Kidney epithelial cell (primary cell): Measurements from ENCODE around the gene ABCC3. TPM values are rescaled to one million over a fixed set of nuclear protein-coding genes. Genes with fewer than 3 reads are reported as not detected.

ENCODE experiments used
- DNase-seq: peaks from one replicate; pipeline ENCODE4 v3.0.0-alpha.2; 2010; ENCODE audit warnings: low read depth
- H3K27me3 ChIP-seq: 2 replicates; pipeline ENCODE4 v1.6.0; 2011; ENCODE audit warnings: low read length; ENCODE audit not compliant: control insufficient read depth, insufficient read depth
- H3K36me3 ChIP-seq: 2 replicates; pipeline ENCODE4 v1.5.1; 2011; ENCODE audit warnings: low read length; ENCODE audit not compliant: control insufficient read depth, insufficient read depth
- H3K4me3 ChIP-seq: 2 replicates; pipeline ENCODE4 v1.5.1; 2011; ENCODE audit warnings: low read depth, mild to moderate bottlenecking, control low read depth, low read length
- total RNA-seq: library from RNA; depleted of rRNA; stranded (reverse); fragments of >200 nt; gene quantifications from 2 replicates; pipeline ENCODE4 v1.2.3, GENCODE V29; 2015
- TF ChIP-seq, protein P1 (sequence below): IDR thresholded peaks from 2 replicates; pipeline ENCODE4 v1.5.1; 2011; ENCODE audit warnings: mild to moderate bottlenecking, moderate library complexity, low read length, control low read depth, inconsistent platforms; ENCODE audit not compliant: insufficient read depth, poor library complexity, severe bottlenecking

ABCC3 gene, protein sequence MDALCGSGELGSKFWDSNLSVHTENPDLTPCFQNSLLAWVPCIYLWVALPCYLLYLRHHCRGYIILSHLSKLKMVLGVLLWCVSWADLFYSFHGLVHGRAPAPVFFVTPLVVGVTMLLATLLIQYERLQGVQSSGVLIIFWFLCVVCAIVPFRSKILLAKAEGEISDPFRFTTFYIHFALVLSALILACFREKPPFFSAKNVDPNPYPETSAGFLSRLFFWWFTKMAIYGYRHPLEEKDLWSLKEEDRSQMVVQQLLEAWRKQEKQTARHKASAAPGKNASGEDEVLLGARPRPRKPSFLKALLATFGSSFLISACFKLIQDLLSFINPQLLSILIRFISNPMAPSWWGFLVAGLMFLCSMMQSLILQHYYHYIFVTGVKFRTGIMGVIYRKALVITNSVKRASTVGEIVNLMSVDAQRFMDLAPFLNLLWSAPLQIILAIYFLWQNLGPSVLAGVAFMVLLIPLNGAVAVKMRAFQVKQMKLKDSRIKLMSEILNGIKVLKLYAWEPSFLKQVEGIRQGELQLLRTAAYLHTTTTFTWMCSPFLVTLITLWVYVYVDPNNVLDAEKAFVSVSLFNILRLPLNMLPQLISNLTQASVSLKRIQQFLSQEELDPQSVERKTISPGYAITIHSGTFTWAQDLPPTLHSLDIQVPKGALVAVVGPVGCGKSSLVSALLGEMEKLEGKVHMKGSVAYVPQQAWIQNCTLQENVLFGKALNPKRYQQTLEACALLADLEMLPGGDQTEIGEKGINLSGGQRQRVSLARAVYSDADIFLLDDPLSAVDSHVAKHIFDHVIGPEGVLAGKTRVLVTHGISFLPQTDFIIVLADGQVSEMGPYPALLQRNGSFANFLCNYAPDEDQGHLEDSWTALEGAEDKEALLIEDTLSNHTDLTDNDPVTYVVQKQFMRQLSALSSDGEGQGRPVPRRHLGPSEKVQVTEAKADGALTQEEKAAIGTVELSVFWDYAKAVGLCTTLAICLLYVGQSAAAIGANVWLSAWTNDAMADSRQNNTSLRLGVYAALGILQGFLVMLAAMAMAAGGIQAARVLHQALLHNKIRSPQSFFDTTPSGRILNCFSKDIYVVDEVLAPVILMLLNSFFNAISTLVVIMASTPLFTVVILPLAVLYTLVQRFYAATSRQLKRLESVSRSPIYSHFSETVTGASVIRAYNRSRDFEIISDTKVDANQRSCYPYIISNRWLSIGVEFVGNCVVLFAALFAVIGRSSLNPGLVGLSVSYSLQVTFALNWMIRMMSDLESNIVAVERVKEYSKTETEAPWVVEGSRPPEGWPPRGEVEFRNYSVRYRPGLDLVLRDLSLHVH (N-terminal part only)
- 0.82 and 1.3 TPM in 2 replicates for total RNA-seq

DNA sequence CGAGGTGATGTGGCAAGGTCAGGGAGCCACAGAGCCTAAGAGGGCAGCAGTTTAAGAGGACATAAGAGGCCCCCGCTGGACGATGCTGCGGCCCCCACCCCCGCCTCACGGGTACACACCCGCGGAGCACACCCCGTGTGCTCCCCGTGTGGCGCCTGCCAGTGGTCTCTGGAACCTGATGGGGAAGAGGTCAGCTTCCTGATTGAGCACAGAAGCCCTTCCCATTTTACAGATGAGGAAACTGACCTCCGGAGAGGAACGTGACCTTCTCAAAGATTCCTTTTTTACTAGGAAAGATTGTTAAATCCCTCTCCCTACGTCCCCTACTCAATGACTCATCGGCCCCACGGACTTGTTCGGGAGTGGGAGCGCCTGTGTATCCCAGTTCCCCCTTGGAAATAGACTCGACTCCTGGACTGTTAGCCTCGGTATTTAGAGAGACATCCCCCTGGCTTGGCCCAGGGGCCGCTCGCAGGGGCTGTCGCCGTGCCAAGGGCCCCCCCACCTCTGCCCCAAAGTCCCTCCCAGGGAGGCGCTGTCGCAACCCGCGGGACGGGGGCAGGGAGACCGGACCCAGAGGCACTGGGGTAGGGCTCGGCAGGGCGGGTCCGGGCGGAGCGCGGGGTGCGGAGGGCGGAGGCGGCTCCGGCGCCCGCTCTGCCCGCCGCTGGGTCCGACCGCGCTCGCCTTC is at the start of gene ABCC3:
TSS of gene ABCC3 (plus strand) at position 658 of the 691 bp plus-strand sequence. CDS start 56 bp downstream, outside the sequence.
- H3K27me3 ChIP-seq: no peaks in the 10 kb centered on the region
- no peak for DNase-seq
- TF ChIP-seq, protein P1, sequence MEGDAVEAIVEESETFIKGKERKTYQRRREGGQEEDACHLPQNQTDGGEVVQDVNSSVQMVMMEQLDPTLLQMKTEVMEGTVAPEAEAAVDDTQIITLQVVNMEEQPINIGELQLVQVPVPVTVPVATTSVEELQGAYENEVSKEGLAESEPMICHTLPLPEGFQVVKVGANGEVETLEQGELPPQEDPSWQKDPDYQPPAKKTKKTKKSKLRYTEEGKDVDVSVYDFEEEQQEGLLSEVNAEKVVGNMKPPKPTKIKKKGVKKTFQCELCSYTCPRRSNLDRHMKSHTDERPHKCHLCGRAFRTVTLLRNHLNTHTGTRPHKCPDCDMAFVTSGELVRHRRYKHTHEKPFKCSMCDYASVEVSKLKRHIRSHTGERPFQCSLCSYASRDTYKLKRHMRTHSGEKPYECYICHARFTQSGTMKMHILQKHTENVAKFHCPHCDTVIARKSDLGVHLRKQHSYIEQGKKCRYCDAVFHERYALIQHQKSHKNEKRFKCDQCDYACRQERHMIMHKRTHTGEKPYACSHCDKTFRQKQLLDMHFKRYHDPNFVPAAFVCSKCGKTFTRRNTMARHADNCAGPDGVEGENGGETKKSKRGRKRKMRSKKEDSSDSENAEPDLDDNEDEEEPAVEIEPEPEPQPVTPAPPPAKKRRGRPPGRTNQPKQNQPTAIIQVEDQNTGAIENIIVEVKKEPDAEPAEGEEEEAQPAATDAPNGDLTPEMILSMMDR: no peak
- peak within 1 kb of the TSS; percentile 55 for H3K4me3 ChIP-seq
- H3K36me3 ChIP-seq: no peaks in the 10 kb centered on the region

DNA sequence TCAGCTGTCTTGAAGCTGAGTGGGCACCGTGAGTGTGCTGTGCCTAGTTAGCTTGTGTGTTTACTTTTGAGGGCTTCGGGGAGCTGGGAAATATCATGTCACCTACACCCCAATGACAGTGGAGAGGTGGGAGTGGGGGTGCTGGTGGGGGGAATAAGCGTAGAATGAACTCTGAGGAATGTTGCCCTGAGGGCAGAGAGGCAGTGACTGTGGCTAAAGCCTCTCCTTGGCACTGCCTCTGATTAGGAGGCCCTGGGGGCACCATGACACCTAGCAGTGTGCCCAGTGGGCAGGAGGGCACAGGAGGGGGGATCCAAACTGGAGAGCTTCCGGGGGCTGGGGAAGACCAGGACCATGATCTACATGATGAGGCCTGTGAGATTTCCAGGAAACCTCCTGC is 49.3 kb upstream of the ABCC3 start:
- TF ChIP-seq, protein P1: no peak
- Histone ChIP-seq H3K27me3 (peaks cover 42% of the 10 kb centered on the region), H3K4me3 (no peak overlapping the region), H3K36me3 (no peaks in the 10 kb centered on the region)
- no peak for DNase-seq

DNA sequence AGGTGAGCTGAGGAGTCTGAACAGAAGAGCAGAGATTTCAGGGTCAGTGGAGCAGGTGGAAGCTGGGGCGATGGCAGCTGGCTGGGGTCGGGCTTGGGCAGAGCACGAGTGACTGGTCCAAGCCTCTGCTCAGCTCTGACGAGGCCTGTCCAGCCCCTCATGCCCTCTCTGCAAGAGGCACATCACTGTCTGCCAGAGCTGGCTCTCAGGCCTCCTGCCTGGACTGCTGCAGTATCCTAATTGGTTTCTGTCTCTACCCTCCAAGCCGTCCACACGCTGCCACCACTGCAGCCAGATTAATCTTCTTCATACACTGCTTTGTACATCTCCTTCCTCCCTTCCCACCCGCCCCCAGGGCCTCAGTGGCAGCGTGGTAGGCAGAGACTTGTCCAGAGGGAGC is 48.8 kb upstream of the ABCC3 start:
- H3K36me3 ChIP-seq: no peaks in the 10 kb centered on the region
- TF ChIP-seq, protein P1: no peak
- DNase-seq: no peak
- no peak overlapping the region for H3K4me3 ChIP-seq
- peaks cover 42% of the 10 kb centered on the region for H3K27me3 ChIP-seq

DNA sequence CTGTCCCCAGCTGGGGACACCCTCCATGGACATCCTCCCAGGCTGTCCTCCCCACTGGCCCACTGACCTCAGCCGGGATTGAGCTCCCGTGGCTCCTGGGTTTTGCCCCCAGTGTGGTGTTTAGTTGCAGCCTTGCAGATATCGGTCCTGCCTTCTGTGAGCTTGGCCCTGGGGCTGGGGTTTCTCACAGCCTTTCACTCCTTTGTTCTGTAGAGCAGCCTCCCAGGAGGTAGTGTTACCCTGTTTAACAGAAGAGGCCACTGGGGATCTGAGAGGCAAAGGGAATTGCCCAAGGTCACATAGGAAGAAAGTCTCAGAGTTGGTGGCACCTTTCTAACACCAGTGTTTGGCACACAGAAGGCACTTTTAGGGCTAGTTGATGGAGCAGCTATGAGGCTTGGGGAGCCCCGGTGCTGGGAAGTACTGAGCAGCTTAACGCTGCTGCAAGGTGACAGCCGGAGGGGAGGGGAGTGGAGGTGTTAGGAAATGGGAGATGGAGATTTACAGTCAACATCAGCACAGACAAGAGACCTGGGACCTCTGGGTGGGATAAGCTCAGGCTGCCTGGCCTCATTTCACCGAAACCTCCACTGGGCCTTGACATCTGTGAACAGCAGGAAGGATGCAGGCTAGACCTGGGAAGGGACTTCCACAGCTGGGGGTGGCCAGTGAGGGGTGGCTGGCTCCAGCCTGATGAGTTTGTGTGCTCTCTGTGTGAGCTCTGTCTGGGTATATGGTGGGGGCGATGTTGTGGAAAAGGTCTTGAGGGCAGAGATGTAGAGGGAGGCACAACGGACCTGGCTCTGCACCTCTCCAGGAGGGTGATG is 48.0 kb upstream of the ABCC3 start:
- TF ChIP-seq, protein P1: no peak
- Histone ChIP-seq H3K4me3 (no peak overlapping the region), H3K27me3 (peaks cover 43% of the 10 kb centered on the region), H3K36me3 (no peaks in the 10 kb centered on the region)
- no peak for DNase-seq

DNA sequence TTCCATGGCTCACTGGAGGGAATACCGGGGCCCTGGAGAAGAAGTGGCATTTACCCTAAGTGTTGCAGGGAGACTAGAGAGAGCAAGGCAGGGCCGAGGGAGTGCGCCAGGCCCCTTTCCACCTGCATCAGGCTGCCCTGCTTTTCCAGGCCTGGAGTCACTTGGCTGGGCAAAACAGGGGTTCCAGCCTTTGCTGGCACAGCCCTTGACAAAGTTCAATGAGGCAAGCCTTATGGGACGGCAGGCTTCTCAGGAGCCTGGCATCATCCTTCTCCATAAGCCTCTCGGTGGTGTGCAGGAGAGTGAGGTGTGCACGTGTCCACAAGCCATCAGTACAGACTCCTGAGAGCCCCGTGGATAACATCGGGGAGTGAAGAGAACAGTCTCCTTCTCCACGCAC is 47.1 kb upstream of the ABCC3 start:
- no peak for DNase-seq
- TF ChIP-seq, protein P1: no peak

More for the DNA sequence above, 47.1 kb upstream of the ABCC3 start:
- Histone ChIP-seq H3K36me3 (no peaks in the 10 kb centered on the region), H3K27me3 (peaks cover 47% of the 10 kb centered on the region), H3K4me3 (no peak overlapping the region)
